Activated T-cell treated with anti-CD3 and anti-CD28 coated beads for 24 hours (primary cell): ENCODE data around the gene HOXD10.

Experiments used
- DNase-seq: peaks from one replicate; pipeline ENCODE4 v3.0.0-alpha.2; 2020; ENCODE audit warnings: low read depth

HOXD10 gene

DNA sequence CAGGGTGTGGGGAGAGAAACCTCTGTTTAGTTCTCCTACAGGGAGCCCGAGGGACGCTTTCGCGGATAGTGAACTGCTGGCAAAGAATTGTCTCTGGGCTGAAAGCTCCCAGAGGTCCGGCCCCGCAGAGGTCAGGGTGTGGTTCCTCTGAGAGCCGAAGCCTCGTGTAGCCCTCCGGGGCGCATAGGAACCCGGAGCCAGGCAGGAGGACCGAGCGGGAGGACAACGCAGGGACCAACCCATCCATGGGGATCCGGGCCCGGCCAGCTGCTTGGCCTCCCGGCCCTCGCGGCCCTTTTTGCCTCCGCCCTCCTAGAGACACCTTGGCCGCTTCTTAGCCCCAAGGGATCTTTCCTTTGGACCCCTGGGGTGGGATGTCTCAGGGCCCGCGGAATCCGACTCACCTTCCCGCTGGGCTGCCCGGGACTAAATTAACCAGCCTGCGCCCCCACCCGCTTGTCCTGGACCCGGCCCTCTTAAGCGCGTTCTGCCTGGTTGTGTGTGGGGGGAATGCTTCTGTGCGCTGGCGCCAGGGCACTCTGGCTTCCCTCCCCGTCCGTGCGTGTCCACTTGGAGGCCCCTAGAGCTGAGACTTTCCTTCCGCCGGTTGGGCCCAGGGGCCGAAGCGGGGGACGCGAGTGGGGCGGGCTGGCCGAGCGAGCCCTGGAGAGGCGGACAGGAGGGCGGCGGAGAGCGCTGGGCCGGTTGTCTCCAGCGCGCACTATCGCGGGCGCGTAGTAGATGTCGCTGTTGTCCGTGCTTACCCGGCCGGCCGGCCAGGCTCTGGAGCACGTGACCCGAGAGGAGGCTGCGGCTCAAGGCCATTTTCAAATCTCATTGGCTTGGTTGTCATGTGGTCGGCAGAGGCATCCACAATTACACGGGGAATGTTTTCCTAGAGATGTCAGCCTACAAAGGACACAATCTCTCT lies at the start of gene HOXD10:
HOXD10 (plus strand) TSS at position 896 of the 931 bp plus-strand sequence. CDS start 56 bp downstream, outside the sequence.
- DNase-seq = no peak

DNA sequence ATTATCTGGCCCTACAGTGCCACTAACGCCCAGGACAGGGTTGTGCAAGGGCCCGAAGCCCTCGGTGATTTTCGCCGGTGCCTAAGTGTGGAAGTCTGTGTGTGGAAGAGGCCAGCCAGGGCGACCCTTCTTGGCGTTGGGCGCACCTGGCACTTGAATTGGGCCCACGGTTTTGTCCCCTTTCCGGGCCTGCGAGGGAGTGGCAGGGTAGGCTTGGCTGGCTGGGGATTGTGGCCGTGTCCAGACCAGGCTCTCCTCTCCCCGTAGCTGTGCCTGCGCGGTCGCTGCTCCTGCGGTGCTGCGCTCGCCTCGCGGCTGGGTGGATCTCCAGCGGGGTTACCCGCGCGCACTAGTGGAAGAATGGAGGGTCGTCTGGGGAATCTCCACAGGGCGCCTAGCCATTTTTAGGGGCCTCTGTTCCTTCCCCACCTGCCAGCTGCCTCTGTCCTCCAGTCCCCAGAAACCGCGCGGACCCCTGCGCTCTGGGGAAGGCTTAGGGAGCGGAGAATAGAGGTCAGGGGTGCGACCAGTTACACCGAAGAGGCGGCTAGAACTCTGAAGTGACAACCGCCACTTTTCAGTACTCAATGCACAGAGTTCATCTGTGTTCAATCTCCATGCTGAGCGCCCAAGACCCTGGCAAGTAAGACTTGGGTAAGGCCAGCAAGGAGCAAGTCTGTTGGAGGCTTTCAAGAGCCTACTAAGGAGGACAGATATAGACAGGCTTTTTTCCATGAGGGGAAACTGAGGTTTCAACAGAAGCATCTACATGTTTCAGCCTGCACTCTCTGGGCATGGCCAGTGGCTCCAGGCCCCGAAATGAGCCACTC lies 48.8 kb upstream of the HOXD10 start:
- DNase-seq = no peak

- DNase-seq = no peak
Measured at GRCh38 chr2:176068419-176068832, 48.2 kb upstream of the HOXD10 start.

DNA sequence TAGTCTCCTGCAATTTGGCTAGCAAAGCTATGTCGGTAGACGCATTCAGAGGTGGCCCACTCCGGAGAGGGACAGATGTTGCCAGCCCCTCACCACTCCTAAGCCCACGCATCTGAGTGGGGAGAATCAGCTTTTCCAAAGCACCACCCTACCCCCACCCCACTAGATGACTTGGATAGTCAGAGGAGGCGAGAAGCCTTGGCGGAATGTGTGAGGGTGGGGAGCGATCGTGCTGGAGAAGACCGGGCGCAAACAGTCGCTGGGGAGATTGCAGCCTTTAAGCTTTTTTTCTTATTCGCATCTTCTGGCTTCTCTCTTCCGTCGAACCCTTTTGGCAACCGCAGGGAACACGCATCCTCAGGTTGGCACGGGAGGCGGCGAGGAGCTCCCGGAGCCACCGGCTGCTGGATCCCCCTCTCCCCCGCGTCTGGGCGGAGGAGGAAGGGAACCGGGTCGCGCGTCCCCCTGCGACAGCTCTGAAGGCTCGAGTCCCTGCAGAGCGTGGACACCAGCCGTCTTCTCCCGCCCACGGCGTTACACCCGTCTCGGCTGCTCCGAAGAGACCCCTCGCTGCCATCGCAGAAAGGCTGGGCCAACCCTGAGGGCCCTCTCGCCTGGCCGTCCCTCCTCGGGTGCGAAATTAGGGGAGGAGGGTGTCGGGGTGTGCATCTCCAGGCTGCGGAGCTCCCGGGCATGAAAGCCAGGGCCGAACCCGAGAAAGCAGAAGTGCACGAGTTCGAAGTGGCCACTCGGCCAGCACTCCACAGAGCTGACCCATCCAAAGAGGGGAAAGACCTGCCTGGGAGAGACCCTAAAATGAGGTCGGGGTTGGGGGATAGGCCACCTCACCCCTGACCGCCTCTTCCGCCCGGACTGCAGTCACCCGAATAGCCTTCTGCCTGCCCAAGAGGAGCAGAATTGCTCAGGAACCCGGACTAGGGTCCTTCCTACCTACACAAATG lies 45.0 kb upstream of the HOXD10 start:
- DNase-seq = no peak

- DNase-seq = no peak
Measured at GRCh38 chr2:176072292-176072669, 44.3 kb upstream of the HOXD10 start.

GRCh38 chr2:176072951-176073904 lies 43.4 kb upstream of the HOXD10 start:
- DNase-seq = no peak

DNA sequence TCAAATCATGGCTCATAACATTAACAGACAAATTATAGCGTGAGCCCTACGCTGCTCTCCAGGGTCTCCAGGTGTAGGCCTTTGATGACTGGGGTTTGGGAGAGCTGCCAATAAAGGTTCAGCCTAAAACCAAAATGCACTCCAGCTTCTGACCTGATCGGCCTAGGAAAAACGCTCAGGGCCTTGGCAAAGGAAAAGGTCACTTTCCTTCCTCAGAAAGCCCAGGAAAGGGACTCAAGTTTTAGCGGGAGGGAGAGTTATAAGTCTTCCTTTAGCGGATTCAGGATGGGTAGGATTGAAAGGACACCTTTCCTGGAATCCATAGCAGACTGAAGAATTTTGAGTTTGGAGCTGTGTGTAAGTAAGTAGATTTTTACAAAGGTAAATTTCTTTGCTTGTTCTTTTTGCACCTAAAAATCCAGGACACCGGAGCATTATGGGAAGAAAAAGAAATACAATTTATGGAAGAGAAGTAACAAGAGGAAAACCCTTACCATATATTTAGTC lies 41.6 kb upstream of the HOXD10 start:
- no peak for DNase-seq

GRCh38 chr2:176075481-176075880 lies 41.1 kb upstream of the HOXD10 start:
- DNase-seq = no peak

DNA sequence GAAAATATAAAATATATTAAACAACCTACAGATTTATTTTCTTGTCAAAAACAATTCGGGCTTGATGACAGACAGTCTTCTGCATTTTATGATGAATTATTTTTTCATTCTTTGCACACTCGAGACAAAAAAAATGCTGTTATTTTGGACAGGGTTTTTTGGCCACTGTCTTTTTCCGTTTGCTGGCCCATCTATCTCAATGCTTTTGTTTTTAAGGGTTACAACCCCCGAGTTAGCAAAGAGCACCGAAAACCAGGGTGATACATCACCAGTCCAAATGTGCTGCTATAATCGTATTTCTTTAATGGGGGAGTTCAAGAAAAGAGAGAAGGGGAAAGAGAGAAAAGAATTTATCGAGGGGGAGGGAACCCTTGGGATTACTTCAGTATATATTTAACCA lies 40.5 kb upstream of the HOXD10 start:
- DNase-seq = no peak

DNA sequence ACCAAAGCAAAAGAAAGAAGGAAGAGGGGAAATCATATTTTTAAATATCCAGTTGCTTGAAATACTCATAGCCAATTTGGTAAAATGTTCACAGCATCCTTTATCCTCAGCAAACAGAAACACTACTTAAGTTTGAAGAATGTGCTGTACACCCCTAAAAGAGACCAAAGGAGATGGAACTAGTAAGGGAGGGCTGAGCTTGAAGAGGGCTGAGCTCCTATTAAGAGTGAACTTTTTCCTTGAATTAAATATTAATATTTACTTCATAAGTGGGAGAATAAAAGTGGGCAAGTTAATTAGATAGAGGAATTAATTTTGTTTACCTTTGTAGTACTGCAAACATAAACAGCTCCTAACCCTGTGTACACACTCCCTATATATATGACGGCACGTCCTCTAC lies 39.8 kb upstream of the HOXD10 start:
- no peak for DNase-seq

DNA sequence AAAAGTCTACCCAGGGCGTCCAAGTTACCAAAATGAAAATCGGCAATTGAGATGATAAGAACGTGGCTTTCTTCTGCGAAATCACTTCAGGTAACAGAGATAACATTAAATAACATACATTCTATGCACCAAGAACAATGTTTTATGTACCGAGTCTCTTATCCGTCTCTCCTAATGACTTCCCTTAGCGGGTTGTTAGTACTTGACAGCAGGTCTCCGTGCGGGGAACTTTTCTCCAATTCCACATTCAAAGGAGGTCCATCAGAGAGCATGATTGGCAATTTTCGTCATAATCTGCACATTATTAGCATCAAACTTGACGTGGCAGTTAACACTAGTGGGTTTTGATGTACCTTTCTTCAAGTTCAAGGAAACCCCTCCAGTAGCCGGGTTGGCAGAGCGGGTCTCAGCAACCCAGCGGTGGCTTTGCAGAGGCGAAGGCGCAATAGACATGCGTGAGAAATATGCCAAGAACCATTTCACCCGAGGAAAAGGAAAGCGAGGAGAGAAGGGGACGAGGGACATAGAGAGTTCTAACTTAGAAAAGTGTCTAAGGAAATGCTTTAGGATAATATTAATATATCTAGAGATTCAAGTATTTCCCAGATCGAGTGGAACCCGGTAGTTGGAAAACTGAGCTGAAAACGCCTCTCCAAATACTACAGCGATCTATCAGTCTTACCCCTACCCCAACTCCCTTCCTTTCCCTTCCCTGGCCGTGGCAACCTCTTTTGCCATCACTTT lies 37.9 kb upstream of the HOXD10 start:
- DNase-seq = no peak

DNA sequence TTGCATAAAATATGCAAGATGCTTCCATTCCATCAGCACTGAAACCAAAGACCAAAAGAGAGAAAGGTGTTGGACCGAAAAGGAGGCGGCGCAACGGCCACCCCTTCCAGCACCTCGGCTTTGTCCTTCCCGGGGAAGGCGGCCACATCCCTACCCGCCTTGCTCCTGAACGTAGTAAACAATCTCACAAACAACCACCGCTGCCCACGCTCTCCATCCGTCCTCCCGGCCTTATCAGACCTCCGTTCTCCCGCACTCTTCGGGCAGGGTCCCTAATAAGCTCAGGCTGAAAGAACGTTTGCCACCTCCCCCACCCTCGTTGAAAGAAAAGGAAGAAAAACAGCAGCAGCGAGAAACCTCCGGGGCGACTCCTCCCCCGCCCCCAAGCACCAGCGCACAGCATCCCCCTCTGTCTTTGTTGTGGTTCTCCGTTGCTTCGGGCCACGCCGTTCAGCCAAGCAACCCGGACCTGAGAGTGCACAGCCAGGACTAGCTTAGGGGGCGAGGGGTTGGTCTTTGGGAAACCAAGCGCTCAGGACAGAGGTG lies 37.2 kb upstream of the HOXD10 start:
- no peak for DNase-seq

GRCh38 chr2:176079831-176080539 lies 36.6 kb upstream of the HOXD10 start:
- no peak for DNase-seq

DNA sequence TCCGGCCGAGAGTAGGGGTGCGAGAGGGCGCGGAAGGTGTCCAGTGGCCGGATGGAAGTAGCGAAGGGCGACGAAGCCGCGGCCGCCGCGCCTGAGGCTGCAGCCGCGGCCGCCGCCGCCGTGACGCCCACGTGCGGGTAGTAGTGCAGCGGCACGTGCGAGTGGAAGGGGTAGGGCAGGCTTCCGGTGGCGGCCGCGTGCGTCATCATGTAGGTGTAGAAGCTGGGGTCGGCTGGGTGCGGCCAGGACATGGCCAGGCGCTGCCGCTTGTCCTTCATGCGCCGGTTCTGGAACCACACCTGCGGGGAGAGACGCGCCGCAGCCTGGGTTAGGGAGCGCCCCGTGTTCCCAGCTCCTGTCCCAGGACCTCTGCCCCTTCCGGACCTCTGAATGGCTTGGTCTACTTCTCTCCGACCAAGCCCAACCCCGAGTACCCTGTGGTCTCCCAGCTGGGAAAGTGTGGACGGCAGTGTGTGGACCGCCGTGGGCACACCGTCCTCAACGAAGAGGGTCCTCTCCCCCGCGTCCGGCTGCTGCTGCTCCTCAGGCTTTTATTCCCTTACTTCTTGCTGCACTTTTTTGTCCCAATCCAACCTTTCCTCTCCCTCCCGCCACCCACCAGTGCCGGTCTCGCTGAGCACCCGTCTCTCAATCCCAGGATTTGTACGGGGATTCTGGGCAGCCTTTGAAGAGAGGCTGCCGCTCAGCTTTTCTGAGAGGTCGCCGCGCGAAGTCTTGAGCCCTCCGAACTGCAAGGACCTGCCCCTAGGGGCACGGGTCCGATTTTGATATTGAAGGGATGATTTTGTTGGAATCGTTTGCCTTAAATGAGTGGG lies 35.8 kb upstream of the HOXD10 start:
- no peak for DNase-seq

GRCh38 chr2:176081376-176081836 lies 35.2 kb upstream of the HOXD10 start:
- DNase-seq = no peak

- DNase-seq = no peak
Measured at GRCh38 chr2:176081837-176082524, 34.6 kb upstream of the HOXD10 start.

- no peak for DNase-seq
Measured at GRCh38 chr2:176082525-176082823, 34.1 kb upstream of the HOXD10 start.
